SH-SY5Y (cell line): ENCODE results near the gene MYH2.

Experiments
- GATA2 ChIP-seq: IDR thresholded peaks from 2 replicates; pipeline ENCODE4 v1.6.1; 2011; ENCODE audit warnings: mild to moderate bottlenecking, low read depth, low read length
- GATA3 ChIP-seq: IDR thresholded peaks from 2 replicates; pipeline ENCODE4 v1.6.1; 2011; ENCODE audit warnings: low read depth, mild to moderate bottlenecking, low read length, moderate library complexity

GRCh38 chr17:10471858-10472257 is 77.6 kb downstream of the MYH2 start:
- no peak for TF ChIP-seq GATA2
- TF ChIP-seq GATA3: no peak
